Erythroblast (primary cell): ENCODE measurements around the gene MTMR3.

Experiments used
- GATA1 ChIP-seq: IDR thresholded peaks from 2 replicates; pipeline ENCODE4 v1.6.1; 2011; ENCODE audit warnings: low read depth, mild to moderate bottlenecking, control low read depth, low read length, moderate library complexity
- POLR2A ChIP-seq: IDR thresholded peaks from 2 replicates; pipeline ENCODE4 v1.6.1; 2011; ENCODE audit warnings: mild to moderate bottlenecking, low read length

DNA sequence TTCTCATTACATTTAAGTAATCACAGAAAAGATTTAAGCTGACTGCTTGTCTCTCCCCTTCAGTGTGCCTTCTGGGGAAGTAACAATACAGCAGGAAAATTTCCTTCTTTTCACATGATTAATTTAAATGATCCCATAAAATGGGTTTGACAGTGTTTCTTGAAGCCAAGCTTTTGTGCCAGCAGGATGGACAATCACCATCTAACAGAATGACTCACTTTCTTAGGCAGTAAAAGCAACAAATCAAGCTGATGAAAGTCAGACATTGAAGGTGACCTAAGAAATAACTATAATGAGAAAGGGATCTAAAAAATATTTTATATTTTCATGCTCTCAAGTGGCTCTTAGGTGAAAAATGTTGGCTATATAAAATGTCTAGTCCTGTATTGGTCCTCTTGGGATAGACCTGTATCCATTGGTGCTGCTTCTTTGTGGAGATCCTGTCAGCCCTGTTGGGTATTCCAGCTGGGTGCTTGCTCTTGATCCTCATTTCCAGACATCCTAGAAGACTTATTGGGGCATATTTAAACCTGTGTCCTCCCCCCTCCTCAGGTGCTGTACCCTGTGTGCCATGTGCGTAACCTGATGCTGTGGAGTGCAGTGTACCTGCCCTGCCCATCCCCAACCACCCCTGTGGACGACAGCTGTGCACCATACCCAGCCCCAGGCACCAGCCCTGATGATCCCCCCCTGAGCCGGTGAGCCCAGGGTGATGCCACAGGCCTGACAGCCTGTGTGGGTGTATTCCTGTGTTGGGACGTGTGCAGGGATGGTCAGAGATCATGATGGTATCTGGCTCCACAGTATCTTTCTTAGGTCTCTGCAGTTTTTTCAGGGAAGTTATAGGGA lies 134.6 kb downstream of the MTMR3 start:
- TF ChIP-seq POLR2A (no peak), GATA1 (no peak)
